Vagina (tissue), 2 donors: ENCODE results near the gene VRK1.

Experiments used
- CTCF ChIP-seq, 3 experiments: fragments of 450-650 bp in 2 of 3; fragments of 200-600 bp in 1 of 3; sonication (generic) in 1 of 3; IDR thresholded peaks; one replicate each; pipeline ENCODE4 v1.5.1; 2017 to 2019; ENCODE audit warnings: antibody characterized with exemption in 3 of 3, mild to moderate bottlenecking in 2 of 3, moderate library complexity in 2 of 3
- POLR2A ChIP-seq, 2 donors: fragments of 450-650 bp; IDR thresholded peaks; one replicate each; pipeline ENCODE4 v1.6.1; 2017; ENCODE audit warnings: antibody characterized with exemption in 2 of 2, mild to moderate bottlenecking in 2 of 2, moderate library complexity in 2 of 2
- POLR2AphosphoS5 ChIP-seq, 2 donors: sonication (generic); formaldehyde crosslinking; IDR thresholded peaks; one replicate each; pipeline ENCODE4 v1.9.0; 2017; ENCODE audit warnings: antibody characterized with exemption in 2 of 2, mild to moderate bottlenecking in 2 of 2, low read depth in 1 of 2; ENCODE audit not compliant: insufficient read depth in 1 of 2

- TF ChIP-seq POLR2AphosphoS5 (IDR thresholded peaks at IDR 0.05; ENCODE audit: insufficient read depth in 1 of 2, low read depth in 1 of 2), result no peak
- TF ChIP-seq CTCF (IDR thresholded peaks at IDR 0.05), result no peak
- TF ChIP-seq POLR2A (IDR thresholded peaks at IDR 0.05), result no peak
Observed at GRCh38 chr14:96792003-96792402, 5.2 kb upstream of the VRK1 start.
